Caco-2 (cell line): ENCODE results near the gene ZRSR2. TPM values are rescaled to one million over a fixed set of nuclear protein-coding genes. Genes with fewer than 3 reads are reported as not detected.

Experiments used
- BruUV-seq: library from RNA; stranded (reverse); fragments of 400-500 nt; replicated peaks from 2 replicates; lab custom pipeline; 2021; lab: Mats Ljungman, UMichigan
- CTCF ChIA-PET: fragments of 300-600 bp; sonication (Branson Sonifier 250); formaldehyde crosslinking; loops from one replicate; lab custom pipeline; 2022; ENCODE audit warnings: antibody characterized with exemption; lab: Charles Lee
- POLR2A ChIA-PET: fragments of 300-600 bp; sonication (Branson Sonifier 250); formaldehyde crosslinking; loops from one replicate; lab custom pipeline; 2022; ENCODE audit warnings: antibody characterized with exemption; lab: Charles Lee
- DNase-seq, 2 experiments: peaks; one replicate each; pipeline versions ENCODE4 v3.0.0 to v3.0.0-alpha.2; 2020 to 2022
- H3K27me3 ChIP-seq: replicated peaks from 2 replicates; pipeline ENCODE4 v1.6.0; 2011; ENCODE audit warnings: low read length; ENCODE audit not compliant: control insufficient read depth, insufficient read depth
- H3K36me3 ChIP-seq: 2 replicates; pipeline ENCODE4 v1.5.1; 2011; ENCODE audit warnings: low read length; ENCODE audit not compliant: control insufficient read depth, insufficient read depth
- H3K4me1 ChIP-seq: fragments of 250-450 bp; sonication (Bioruptor Pico); 2 replicates; pipeline ENCODE4 v1.5.1; 2020; ENCODE audit warnings: mild to moderate bottlenecking
- H3K4me3 ChIP-seq: 2 replicates; pipeline ENCODE4 v1.5.1; 2011; ENCODE audit warnings: low read depth, mild to moderate bottlenecking, control low read depth, low read length
- H3K9me3 ChIP-seq: fragments of 250-450 bp; sonication (Bioruptor Pico); 2 replicates; pipeline ENCODE4 v1.5.1; 2020; ENCODE audit warnings: mild to moderate bottlenecking, moderate library complexity
- H3K27ac Mint-ChIP-seq: one replicate; pipeline ENCODE4 v1.8.0; 2022; ENCODE audit warnings: mixed read lengths; ENCODE audit not compliant: unreplicated experiment
- H3K27me3 Mint-ChIP-seq: one replicate; pipeline ENCODE4 v1.8.0; 2022; ENCODE audit warnings: mixed read lengths; ENCODE audit not compliant: insufficient read depth, unreplicated experiment
- H3K36me3 Mint-ChIP-seq: one replicate; pipeline ENCODE4 v1.8.0; 2022; ENCODE audit warnings: mild to moderate bottlenecking, mixed read lengths; ENCODE audit not compliant: insufficient read depth, unreplicated experiment
- H3K4me1 Mint-ChIP-seq: one replicate; pipeline ENCODE4 v1.8.0; 2022; ENCODE audit warnings: low read depth, mixed read lengths; ENCODE audit not compliant: unreplicated experiment
- H3K4me3 Mint-ChIP-seq: one replicate; pipeline ENCODE4 v1.8.0; 2022; ENCODE audit warnings: mild to moderate bottlenecking, moderate library complexity, mixed read lengths; ENCODE audit not compliant: unreplicated experiment
- H3K9me3 Mint-ChIP-seq: one replicate; pipeline ENCODE4 v1.8.0; 2022; ENCODE audit warnings: mixed read lengths; ENCODE audit not compliant: unreplicated experiment
- intact Hi-C: fragments of 100-400 bp; cut with micrococcal nuclease; formaldehyde crosslinking; loops from one replicate; pipeline ENCODE4 v1.10.0; 2022; ENCODE audit not compliant: unreplicated experiment
- total RNA-seq: library from RNA; stranded (reverse); gene quantifications from 2 replicates; pipeline ENCODE4 v1.2.3, GENCODE V29; 2022
- TF ChIP-seq, protein P1 (sequence below), 2 experiments: fragments of 200-600 bp in 1 of 2; IDR thresholded peaks; 1 replicate in 1 of 2; 2 replicates in 1 of 2; pipeline versions ENCODE4 v1.5.1 to v1.8.0; 2011 to 2022; ENCODE audit warnings: antibody characterized with exemption in 1 of 2, control low read depth in 1 of 2, inconsistent platforms in 1 of 2, low read depth in 1 of 2, low read length in 1 of 2, mild to moderate bottlenecking in 1 of 2, moderate library complexity in 1 of 2; ENCODE audit not compliant: insufficient read depth in 1 of 2, severe bottlenecking in 1 of 2, unreplicated experiment in 1 of 2

ZRSR2 gene
- total RNA-seq, 1 experiment from 2014 or later = 8.1 TPM

DNA sequence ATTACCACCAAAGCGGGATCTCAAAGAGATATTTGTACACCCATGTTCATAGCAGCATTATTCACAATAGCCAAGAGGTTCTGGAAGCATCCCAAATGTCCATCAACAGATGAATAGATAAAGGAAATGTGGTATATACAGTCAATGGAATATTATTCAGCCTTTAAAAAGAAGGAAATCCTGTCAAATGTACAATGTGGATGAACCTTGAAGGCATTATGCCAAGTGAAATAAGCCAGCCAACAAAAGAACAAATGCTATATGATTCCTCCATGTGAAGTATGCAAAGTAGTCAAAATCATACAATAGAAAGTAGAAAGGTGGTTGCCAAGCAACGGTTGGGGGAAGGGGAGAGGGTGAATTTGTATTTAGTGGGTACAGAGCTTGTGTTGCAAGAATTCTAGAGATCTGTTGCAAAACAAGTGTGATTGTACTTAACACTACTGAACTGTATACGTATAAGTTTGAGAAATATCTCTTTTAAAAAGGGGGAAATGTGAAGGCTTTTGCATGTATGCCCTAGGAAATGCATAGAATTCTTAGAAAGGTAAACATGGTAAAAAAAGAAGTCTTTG lies 5.0 kb upstream of the ZRSR2 start:
- intact Hi-C loops = no loop called here
- Mint-ChIP-seq H3K27me3 (no peaks in the 10 kb centered on the region), H3K4me3 (no peak overlapping the region), H3K4me1 (no peaks in the 10 kb centered on the region), H3K36me3 (no peaks in the 10 kb centered on the region), H3K9me3 (no peaks in the 10 kb centered on the region), H3K27ac (no peak overlapping the region)
- H3K9me3 ChIP-seq = no peaks in the 10 kb centered on the region
- no peaks in the 10 kb centered on the region for H3K4me1 ChIP-seq
- TF ChIP-seq, protein P1, sequence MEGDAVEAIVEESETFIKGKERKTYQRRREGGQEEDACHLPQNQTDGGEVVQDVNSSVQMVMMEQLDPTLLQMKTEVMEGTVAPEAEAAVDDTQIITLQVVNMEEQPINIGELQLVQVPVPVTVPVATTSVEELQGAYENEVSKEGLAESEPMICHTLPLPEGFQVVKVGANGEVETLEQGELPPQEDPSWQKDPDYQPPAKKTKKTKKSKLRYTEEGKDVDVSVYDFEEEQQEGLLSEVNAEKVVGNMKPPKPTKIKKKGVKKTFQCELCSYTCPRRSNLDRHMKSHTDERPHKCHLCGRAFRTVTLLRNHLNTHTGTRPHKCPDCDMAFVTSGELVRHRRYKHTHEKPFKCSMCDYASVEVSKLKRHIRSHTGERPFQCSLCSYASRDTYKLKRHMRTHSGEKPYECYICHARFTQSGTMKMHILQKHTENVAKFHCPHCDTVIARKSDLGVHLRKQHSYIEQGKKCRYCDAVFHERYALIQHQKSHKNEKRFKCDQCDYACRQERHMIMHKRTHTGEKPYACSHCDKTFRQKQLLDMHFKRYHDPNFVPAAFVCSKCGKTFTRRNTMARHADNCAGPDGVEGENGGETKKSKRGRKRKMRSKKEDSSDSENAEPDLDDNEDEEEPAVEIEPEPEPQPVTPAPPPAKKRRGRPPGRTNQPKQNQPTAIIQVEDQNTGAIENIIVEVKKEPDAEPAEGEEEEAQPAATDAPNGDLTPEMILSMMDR (IDR thresholded peaks at IDR 0.05; ENCODE audit: insufficient read depth in 1 of 2, low read depth in 1 of 2, low read length in 1 of 2, severe bottlenecking in 1 of 2, unreplicated experiment in 1 of 2) = no peak
- H3K4me3 ChIP-seq = no peak overlapping the region
- no peaks in the 10 kb centered on the region for H3K36me3 ChIP-seq
- H3K27me3 ChIP-seq = no peaks in the 10 kb centered on the region
- ChIA-PET CTCF (interaction anchor here (0.6 kb wide), 1 partner anchor 69 kb away, joined by 3 read pairs; the partner anchor contains the start of gene AP1S2), POLR2A (no interaction called here)
- no peak for DNase-seq
- no TSS peak for BruUV-seq

DNA sequence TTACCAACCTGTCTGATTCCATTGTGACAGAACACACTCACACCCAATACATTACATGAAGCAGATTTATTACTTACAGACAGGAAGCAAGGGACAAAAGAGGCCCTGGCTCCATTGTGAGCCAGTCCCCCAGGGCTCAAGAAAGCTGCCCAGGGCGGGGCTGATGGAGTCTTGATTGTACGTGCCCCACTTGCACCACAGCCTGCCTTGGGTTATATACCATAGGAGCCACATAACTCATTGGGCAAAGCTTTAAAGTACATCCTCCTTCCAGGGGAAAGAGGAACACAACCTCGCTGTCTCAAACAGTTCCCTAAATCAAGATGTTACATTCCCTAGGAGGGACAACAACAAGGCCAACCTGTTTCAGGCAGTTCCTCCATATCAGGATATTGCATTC lies 3.4 kb upstream of the ZRSR2 start:
- Histone ChIP-seq H3K27me3 (no peaks in the 10 kb centered on the region), H3K4me1 (no peaks in the 10 kb centered on the region), H3K36me3 (no peaks in the 10 kb centered on the region), H3K4me3 (no peak overlapping the region), H3K9me3 (no peaks in the 10 kb centered on the region)
- Mint-ChIP-seq H3K4me3 (no peak overlapping the region), H3K36me3 (no peaks in the 10 kb centered on the region), H3K27me3 (no peaks in the 10 kb centered on the region), H3K9me3 (no peaks in the 10 kb centered on the region), H3K27ac (no peak overlapping the region), H3K4me1 (no peaks in the 10 kb centered on the region)
- TF ChIP-seq, protein P1 (IDR thresholded peaks at IDR 0.05; ENCODE audit: insufficient read depth in 1 of 2, low read depth in 1 of 2, low read length in 1 of 2, severe bottlenecking in 1 of 2, unreplicated experiment in 1 of 2) = no peak
- BruUV-seq = no TSS peak
- intact Hi-C loops = no loop called here
- ChIA-PET POLR2A (no interaction called here), CTCF (no interaction called here)
- DNase-seq = no peak

DNA sequence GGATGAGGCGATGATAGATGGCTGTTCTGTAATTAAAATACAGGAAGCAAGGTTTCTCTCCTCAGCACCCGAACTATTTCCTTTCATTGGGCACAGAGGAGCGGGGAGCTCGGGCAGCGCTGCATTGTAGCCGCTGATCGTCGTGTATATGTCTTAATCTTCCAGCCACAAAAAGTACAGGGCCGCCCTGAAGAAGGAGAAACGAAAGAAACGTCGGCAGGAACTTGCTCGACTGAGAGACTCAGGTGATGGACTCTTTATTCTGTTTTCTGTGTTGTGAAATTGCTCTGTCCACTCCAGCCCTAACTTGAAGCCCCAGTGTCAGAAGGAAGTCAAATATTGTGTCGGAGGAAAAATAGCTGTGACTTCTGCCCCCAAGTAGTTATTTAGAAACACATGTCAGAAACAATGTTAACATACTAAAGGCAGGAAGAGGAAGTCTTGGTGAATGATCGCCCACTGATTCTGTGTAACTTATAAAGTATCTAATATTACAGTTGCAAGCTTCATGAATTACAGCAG lies 546 bp downstream of the ZRSR2 start:
- Histone ChIP-seq H3K9me3 (no peaks in the 10 kb centered on the region), H3K27me3 (no peaks in the 10 kb centered on the region), H3K4me3 (peak overlapping the region; percentile 87), H3K4me1 (no peaks in the 10 kb centered on the region), H3K36me3 (no peaks in the 10 kb centered on the region)
- TSS peak; percentile 89 for BruUV-seq
- ChIA-PET POLR2A (no interaction called here), CTCF (no interaction called here)
- no peaks in the 10 kb centered on the region for H3K36me3 Mint-ChIP-seq
- H3K27me3 Mint-ChIP-seq = no peaks in the 10 kb centered on the region
- DNase-seq = no peak
- H3K27ac Mint-ChIP-seq = no peak overlapping the region
- TF ChIP-seq, protein P1 (IDR thresholded peaks at IDR 0.05; ENCODE audit: insufficient read depth in 1 of 2, low read depth in 1 of 2, low read length in 1 of 2, severe bottlenecking in 1 of 2, unreplicated experiment in 1 of 2) = no peak
- no peaks in the 10 kb centered on the region for H3K9me3 Mint-ChIP-seq
- intact Hi-C loops = loop anchor here (5.0 kb wide), 1 partner anchor 104 kb away; no protein-coding TSS in a partner anchor
- no peak overlapping the region for H3K4me3 Mint-ChIP-seq
- no peaks in the 10 kb centered on the region for H3K4me1 Mint-ChIP-seq
